H54 (cell line): ENCODE results near the gene FBLN5.

Source experiments
- DNase-seq: peaks from one replicate; pipeline ENCODE4 v3.0.0; 2011; ENCODE audit warnings: low spot score, mixed read lengths; ENCODE audit not compliant: insufficient read length
- FAIRE-seq: peaks from 3 replicates; lab custom pipeline; 2011; peaks lifted over from hg19 to GRCh38; lab: Jason Lieb, UNC
- POLR2A ChIP-seq: IDR thresholded peaks from 2 replicates; pipeline ENCODE4 v1.6.1; 2011; ENCODE audit warnings: low read depth, mild to moderate bottlenecking, low read length

Gene FBLN5

DNA sequence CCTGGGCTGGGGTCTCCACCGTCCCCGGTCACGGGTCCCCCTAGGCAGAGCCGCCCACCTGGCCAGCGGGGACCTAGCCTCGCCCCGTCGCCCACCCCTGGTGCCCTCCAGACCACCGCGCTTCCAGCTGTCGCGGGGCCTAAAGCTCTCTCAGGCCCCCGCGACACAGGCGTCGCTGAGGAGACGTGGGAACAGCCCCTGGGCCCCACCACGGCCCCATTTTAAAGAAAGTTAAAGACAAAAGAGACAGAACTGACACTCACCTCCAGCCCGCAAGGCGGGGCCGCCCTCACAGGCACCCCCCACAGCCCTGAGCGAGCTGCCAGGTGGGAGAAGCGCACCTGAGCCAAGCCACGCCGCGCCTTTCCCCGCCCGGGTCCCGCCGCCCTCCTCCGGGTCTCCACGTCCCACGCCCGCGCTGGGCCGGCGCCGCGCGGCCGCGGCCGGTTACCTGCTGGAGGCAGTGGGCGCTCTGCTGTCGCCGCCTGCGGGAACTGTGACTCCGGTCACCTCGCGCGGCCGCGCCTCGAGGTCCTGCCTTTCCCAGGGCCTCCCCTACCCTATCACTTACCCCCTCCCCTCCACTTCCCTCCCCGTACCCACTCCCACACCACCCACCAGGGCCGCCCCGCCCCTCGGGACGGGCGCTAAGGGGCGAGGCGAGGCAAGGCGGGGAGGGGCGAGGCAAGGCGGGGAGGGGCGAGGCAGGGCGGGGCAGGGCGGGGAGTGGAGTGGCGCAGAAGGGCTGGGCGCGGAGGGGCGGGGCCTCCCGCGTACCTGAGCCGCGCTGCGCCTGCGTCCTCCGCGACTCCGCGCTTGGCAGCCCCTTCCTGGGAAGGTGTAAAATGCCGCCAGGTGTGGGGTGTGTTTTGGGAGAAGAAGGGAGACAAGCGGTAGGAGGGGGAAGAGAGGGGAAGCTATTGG is 111.3 kb downstream of the FBLN5 start:
- FAIRE-seq (no peak), DNase-seq (no peak)
- no peak for TF ChIP-seq POLR2A

DNA sequence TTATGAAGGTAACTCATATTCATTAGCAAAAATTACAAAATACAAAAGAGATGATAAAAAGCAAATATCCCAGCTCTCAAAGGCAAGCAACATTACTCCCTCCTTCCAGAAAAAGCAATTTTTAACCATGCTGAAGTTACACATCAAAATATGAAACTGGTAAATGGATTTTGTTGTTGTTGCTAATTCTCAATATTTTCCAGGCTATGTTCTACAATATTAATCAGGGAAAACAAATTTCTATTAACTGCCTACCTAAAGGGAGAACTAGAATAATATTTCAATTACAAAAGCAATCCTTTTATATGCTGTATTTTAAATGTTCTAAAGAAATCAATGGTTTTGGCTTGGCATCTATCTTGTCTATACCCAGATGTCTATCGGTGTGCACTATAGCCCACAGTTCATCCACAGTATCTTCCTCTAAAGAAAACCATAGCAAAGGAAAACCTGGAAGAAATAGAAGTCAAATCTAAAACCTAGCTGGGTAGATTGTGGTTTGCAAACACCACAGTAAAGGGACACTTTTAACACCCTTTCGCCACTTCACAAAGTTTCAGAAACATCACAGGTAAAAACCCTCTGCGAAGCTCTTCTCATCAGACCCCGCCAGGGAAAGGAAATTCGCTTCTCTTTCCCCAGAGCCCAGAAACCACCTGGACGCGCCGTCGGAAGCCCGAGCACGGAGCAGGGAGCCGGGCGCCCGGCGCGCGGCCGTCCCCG is 112.1 kb downstream of the FBLN5 start:
- no peak for TF ChIP-seq POLR2A
- no peak for FAIRE-seq
- no peak for DNase-seq

DNA sequence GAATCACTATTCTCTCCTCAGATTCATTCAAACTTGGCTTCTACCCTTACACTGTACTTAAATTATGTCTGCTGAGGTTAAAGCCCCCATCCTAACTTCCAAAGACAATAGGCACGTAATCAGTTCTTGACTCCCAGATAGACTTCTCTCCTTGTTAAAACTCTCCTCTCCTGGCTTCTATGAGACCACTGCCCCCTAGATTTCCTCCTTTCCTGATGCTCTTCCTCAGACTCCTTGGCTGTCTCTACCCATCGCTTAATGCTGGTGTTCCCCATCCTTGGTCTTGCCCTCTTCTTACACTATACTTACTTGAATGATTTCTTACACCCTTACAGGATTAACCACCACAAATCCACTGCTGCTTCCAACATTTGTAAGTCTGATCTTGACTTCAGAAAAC is 112.9 kb downstream of the FBLN5 start:
- DNase-seq: no peak

DNA sequence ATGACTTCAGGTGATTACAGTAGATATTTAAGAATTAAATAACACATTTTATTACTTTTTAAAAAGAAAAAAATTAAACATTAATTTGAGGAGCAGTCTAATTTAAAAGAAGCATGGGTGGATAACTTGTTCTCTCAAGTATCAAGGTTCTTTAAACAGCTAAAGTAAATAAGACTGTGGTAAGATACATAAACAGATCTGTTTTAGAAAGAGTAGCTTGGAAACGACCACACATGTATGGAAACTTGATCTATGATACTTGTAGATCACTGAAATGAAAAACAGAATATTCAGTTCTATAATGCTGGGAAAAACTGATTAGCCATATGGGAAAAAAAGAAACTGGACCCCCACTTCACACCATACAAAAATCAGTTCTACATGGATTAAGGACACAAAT is 116.2 kb downstream of the FBLN5 start:
- no peak for FAIRE-seq
- TF ChIP-seq POLR2A: no peak
- no peak for DNase-seq

More for the DNA sequence above, 112.9 kb downstream of the FBLN5 start:
- no peak for TF ChIP-seq POLR2A
- no peak for FAIRE-seq

DNA sequence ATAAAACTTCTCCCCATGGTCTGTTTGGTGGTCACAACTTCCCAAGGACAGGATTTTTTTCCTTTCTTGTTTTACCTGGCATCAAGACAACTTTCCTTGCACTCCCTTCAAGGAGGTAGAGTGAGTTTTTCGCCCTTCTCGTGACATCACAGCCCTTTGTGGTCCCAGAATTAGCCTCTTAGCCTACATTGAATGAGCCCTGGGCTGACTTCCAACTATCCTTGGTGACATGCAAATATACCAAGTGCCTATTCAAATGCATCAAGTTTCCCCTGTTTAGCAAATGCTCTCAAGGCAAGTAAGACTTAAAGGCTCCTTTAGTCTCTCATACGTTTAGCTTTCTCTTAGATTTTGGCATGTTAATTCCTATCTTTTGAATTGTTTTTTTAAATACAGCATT is 116.7 kb downstream of the FBLN5 start:
- FAIRE-seq: no peak
- DNase-seq: no peak
- TF ChIP-seq POLR2A: no peak

GRCh38 chr14:91829511-91829910 is 118.0 kb downstream of the FBLN5 start:
- TF ChIP-seq POLR2A: no peak
- DNase-seq (no peak), FAIRE-seq (no peak)

- TF ChIP-seq POLR2A: no peak
- FAIRE-seq: no peak
- no peak for DNase-seq
These were observed 119.7 kb downstream of the FBLN5 start for GRCh38 chr14:91827746-91828145.
